Measurements from ENCODE around the gene SYVN1. TPM values are rescaled to one million over a fixed set of nuclear protein-coding genes. Genes with fewer than 3 reads are reported as not detected.
"Not testable (repeated sequence)": the region's sequence is repeated elsewhere in the genome, so short reads cannot be mapped to it uniquely, and the experiment has no call there.

SYVN1 gene
- polyA plus RNA-seq, 2 of the 4 experiments (the other 2 are of a cell fraction), result 21.4 to 25.1 TPM

GRCh38 chr11:65120831-65121230 is 13.5 kb downstream of the SYVN1 start:
- Histone ChIP-seq H3K4me2 (peak overlapping the region; percentile 92), H3K4me3 (peak overlapping the region; percentile 71), H3K27ac (peak overlapping the region; percentile 88 to 94; a peak in 5 of 6 replicates), H3K9me3 (no peaks in the 10 kb centered on the region), H3K4me1 (peaks cover 28% of the 10 kb centered on the region; the same call in 2 of the 3 replicates)
- ATAC-seq, result no peak
- no peak for TF ChIP-seq NPAS2 (CRISPR knock-in tag; IDR thresholded peaks at IDR 0.05; ENCODE audit: borderline replicate concordance)
- TF ChIP-seq SMC3 (IDR thresholded peaks at IDR 0.05), result no peak
- no peak for TF ChIP-seq KDM5A (IDR thresholded peaks at IDR 0.05)
- no peak for TF ChIP-seq HOXB5 (CRISPR knock-in tag; IDR thresholded peaks at IDR 0.05)
- no peak for TF ChIP-seq FOSB (CRISPR knock-in tag; IDR thresholded peaks at IDR 0.05)
- no peak for TF ChIP-seq CEBPB (IDR thresholded peaks at IDR 0.05)
- TF ChIP-seq HEYL (CRISPR knock-in tag; IDR thresholded peaks at IDR 0.05), result no peak
- TF ChIP-seq FOXS1 (CRISPR knock-in tag; IDR thresholded peaks at IDR 0.05), result no peak
- TF ChIP-seq HES2 (IDR thresholded peaks at IDR 0.05), result no peak
- no peak for TF ChIP-seq NFE2L2 (conservative IDR thresholded peaks at IDR 0.05; ENCODE audit: low read length)
- TF ChIP-seq PHF8 (IDR thresholded peaks at IDR 0.05; ENCODE audit: borderline replicate concordance, low read depth), result no peak
- no peak for TF ChIP-seq PBX3 (IDR thresholded peaks at IDR 0.05)
- no peak for TF ChIP-seq CBX2 (IDR thresholded peaks at IDR 0.05; ENCODE audit: borderline replicate concordance, low read depth)
- no peak for TF ChIP-seq EHF (CRISPR knock-in tag; IDR thresholded peaks at IDR 0.05)
- no peak for TF ChIP-seq POLR2AphosphoS2 (conservative IDR thresholded peaks at IDR 0.05; ENCODE audit: low read length)
- TF ChIP-seq ZNF302 (CRISPR knock-in tag; IDR thresholded peaks at IDR 0.05), result no peak
- 51% methylated on average over 3 of the region's 3 CpGs for WGBS (ENCODE audit: missing lambda C conversion rate)
- CTCF ChIA-PET, result interaction anchor here (1.1 to 6.3 kb wide), 5 partner anchors 8 to 84 kb away, joined by 3 to 75 read pairs (median 19); partner anchors contain the start of genes CAPN1 and TM7SF2
- no peak for FAIRE-seq
- POLR2A ChIA-PET, result interaction anchor here (2.2 to 2.5 kb wide), 3 partner anchors 9 to 14 kb away, joined by 14 to 37 read pairs (median 24); partner anchors contain the start of genes SYVN1 and TM7SF2
- DNase-seq (ENCODE audit: low read depth in 1 of 2, low spot score in 1 of 2), result no peak

GRCh38 chr11:65119670-65119995 is 14.7 kb downstream of the SYVN1 start:
- ATAC-seq (no peak), DNase-seq (ENCODE audit: low read depth in 1 of 2, low spot score in 1 of 2) (no peak), FAIRE-seq (no peak)
- peaks cover 29% of the 10 kb centered on the region; the same call in 2 of the 3 replicates for H3K4me1 ChIP-seq
- H3K27ac ChIP-seq, result no peak overlapping the region
- TF ChIP-seq RAD21 (conservative IDR thresholded peaks at IDR 0.05 in 1 of 2, IDR thresholded peaks at IDR 0.05 in 1 of 2) (no peak), GATA3 (IDR thresholded peaks at IDR 0.05; ENCODE audit: borderline replicate concordance) (no peak), RCOR1 (IDR thresholded peaks at IDR 0.05; ENCODE audit: low read depth, low read length) (no peak), TFCP2L1 (CRISPR knock-in tag; IDR thresholded peaks at IDR 0.05) (no peak), MAX (IDR thresholded peaks at IDR 0.05) (no peak), E2F6 (IDR thresholded peaks at IDR 0.05; ENCODE audit: borderline replicate concordance, low read depth) (no peak), NPAS2 (CRISPR knock-in tag; IDR thresholded peaks at IDR 0.05; ENCODE audit: borderline replicate concordance) (no peak), PBX3 (IDR thresholded peaks at IDR 0.05) (no peak), JUNB (IDR thresholded peaks at IDR 0.05) (no peak), FOSB (CRISPR knock-in tag; IDR thresholded peaks at IDR 0.05) (no peak), HOXA7 (CRISPR knock-in tag; IDR thresholded peaks at IDR 0.05) (no peak)
- ChIA-PET POLR2A (no interaction called here), CTCF (interaction anchor here (1.1 to 6.3 kb wide), 6 partner anchors 10 to 106 kb away, joined by 3 to 75 read pairs (median 16); partner anchors contain the start of genes ARL2, CAPN1 and TM7SF2)
- H3K4me2 ChIP-seq, result no peak overlapping the region; the same call in 2 of the 3 replicates
- H3K4me3 ChIP-seq, result no peak overlapping the region
- H3K9me3 ChIP-seq, result no peaks in the 10 kb centered on the region

GRCh38 chr11:65118891-65119669 is 15.2 kb downstream of the SYVN1 start:
- DNase-seq (ENCODE audit: low read depth in 1 of 2, low spot score in 1 of 2); H3K4me2 ChIP-seq; H3K9me3 ChIP-seq; H3K4me3 ChIP-seq; H3K27ac ChIP-seq; ATAC-seq; FAIRE-seq: not testable (repeated sequence)
- H3K4me1 ChIP-seq, result peaks cover 29% of the 10 kb centered on the region; the same call in 2 of the 3 replicates
- 93% methylated on average over 18 of the region's 18 CpGs for whole genome bisulfite sequencing (ENCODE audit: missing lambda C conversion rate)
- ChIA-PET CTCF (interaction anchor here (0.8 to 6.3 kb wide), 22 partner anchors 9 to 377 kb away, joined by 3 to 75 read pairs (median 5); partner anchors contain the start of genes ARL2, CAPN1, SYVN1 and TM7SF2), POLR2A (interaction anchor here (2.0 kb wide), 1 partner anchor 62 kb away, joined by 16 read pairs; the partner anchor contains the start of gene CAPN1)
